DND-41 (cell line): ENCODE results near the gene FGF2.

ENCODE experiments used
- ATAC-seq: fragments of 200-7000 bp; cut with Tn5 transposase; 3 replicates; pipeline ENCODE4 v1.9.1; 2021; ENCODE audit warnings: low read depth; ENCODE audit not compliant: insufficient read depth
- DNase-seq: peaks from one replicate; pipeline ENCODE4 v3.0.0-alpha.2; 2020
- H2AFZ ChIP-seq: 2 replicates; pipeline ENCODE4 v1.6.0; 2012; ENCODE audit warnings: low read depth, low read length
- H3K27ac ChIP-seq: 2 replicates; pipeline ENCODE4 v1.5.1; 2012; ENCODE audit warnings: low read length, inconsistent platforms
- H3K27me3 ChIP-seq: fragments of 200-600 bp; sonication (generic); 2 replicates; pipeline ENCODE4 v1.6.0; 2012; ENCODE audit warnings: low read length, mild to moderate bottlenecking, inconsistent platforms; ENCODE audit not compliant: insufficient read depth, poor library complexity
- H3K36me3 ChIP-seq: 2 replicates; pipeline ENCODE4 v1.5.1; 2012; ENCODE audit warnings: low read length, inconsistent platforms; ENCODE audit not compliant: insufficient read depth
- H3K4me1 ChIP-seq: 2 replicates; pipeline ENCODE4 v1.5.1; 2012; ENCODE audit warnings: mild to moderate bottlenecking, low read length; ENCODE audit not compliant: insufficient read depth
- H3K4me2 ChIP-seq: 2 replicates; pipeline ENCODE4 v1.6.0; 2012; ENCODE audit warnings: mild to moderate bottlenecking, moderate library complexity, low read length, inconsistent platforms; ENCODE audit not compliant: insufficient read depth
- H3K4me3 ChIP-seq, 2 experiments: fragments of 200-600 bp in 1 of 2; shearing (Covaris generic) in 1 of 2; 2 replicates each; pipeline ENCODE4 v1.5.1; 2012 to 2016; ENCODE audit warnings: inconsistent platforms in 2 of 2, low read length in 2 of 2, mild to moderate bottlenecking in 2 of 2, low read depth in 1 of 2, moderate library complexity in 1 of 2
- H3K79me2 ChIP-seq: 2 replicates; pipeline ENCODE4 v1.6.0; 2012; ENCODE audit warnings: low read length, inconsistent platforms; ENCODE audit not compliant: insufficient read depth
- H3K9ac ChIP-seq: 2 replicates; pipeline ENCODE4 v1.6.0; 2012; ENCODE audit warnings: low read depth, mild to moderate bottlenecking, inconsistent platforms, low read length, moderate library complexity
- H3K9me3 ChIP-seq: 2 replicates; pipeline ENCODE4 v1.5.1; 2012; ENCODE audit warnings: low read length, moderate library complexity, mild to moderate bottlenecking, inconsistent platforms; ENCODE audit not compliant: insufficient read depth, severe bottlenecking
- H4K20me1 ChIP-seq: 2 replicates; pipeline ENCODE4 v1.6.0; 2012; ENCODE audit warnings: low read length; ENCODE audit not compliant: insufficient read depth
- EZH2 ChIP-seq: IDR thresholded peaks from 3 replicates; pipeline ENCODE4 v1.6.1; 2012; ENCODE audit warnings: borderline replicate concordance, low read depth, mild to moderate bottlenecking, moderate library complexity, low read length, inconsistent platforms; ENCODE audit not compliant: severe bottlenecking
- TF ChIP-seq, protein P1 (sequence below): IDR thresholded peaks from 2 replicates; pipeline ENCODE4 v1.5.1; 2012; ENCODE audit warnings: borderline replicate concordance, low read length, moderate library complexity, mild to moderate bottlenecking; ENCODE audit not compliant: poor library complexity, severe bottlenecking; ENCODE audit errors: extremely low read depth

The FGF2 gene

DNA sequence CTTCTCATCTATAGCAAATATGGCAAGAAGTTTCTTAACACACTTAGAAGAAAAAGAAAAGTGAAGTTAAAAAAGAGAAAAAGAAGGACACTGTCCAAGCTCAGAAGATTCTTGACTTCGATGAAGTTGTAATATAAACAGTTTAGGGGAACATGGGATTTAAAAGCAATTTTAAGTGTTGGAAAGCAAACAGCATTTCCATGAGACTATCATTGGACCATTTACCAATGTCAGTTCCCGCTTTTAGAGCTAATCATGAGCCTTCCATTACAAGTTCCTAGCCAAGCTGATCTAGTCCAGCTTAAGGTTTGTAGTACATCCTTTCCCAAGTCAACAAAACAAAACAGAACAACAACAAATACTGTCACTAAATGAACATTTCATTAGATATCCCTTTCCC is 45.1 kb upstream of the FGF2 start:
- Histone ChIP-seq H4K20me1 (no peaks in the 10 kb centered on the region), H3K9ac (no peak overlapping the region), H3K36me3 (no peaks in the 10 kb centered on the region), H3K4me1 (no peaks in the 10 kb centered on the region), H3K4me3 (no peak overlapping the region), H3K27ac (no peak overlapping the region), H3K27me3 (no peaks in the 10 kb centered on the region), H3K9me3 (no peaks in the 10 kb centered on the region), H2AFZ (no peak overlapping the region), H3K4me2 (no peak overlapping the region), H3K79me2 (no peaks in the 10 kb centered on the region)
- TF ChIP-seq EZH2 = no peak
- TF ChIP-seq, protein P1, sequence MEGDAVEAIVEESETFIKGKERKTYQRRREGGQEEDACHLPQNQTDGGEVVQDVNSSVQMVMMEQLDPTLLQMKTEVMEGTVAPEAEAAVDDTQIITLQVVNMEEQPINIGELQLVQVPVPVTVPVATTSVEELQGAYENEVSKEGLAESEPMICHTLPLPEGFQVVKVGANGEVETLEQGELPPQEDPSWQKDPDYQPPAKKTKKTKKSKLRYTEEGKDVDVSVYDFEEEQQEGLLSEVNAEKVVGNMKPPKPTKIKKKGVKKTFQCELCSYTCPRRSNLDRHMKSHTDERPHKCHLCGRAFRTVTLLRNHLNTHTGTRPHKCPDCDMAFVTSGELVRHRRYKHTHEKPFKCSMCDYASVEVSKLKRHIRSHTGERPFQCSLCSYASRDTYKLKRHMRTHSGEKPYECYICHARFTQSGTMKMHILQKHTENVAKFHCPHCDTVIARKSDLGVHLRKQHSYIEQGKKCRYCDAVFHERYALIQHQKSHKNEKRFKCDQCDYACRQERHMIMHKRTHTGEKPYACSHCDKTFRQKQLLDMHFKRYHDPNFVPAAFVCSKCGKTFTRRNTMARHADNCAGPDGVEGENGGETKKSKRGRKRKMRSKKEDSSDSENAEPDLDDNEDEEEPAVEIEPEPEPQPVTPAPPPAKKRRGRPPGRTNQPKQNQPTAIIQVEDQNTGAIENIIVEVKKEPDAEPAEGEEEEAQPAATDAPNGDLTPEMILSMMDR = no peak
- DNase-seq (no peak), ATAC-seq (no peak)

DNA sequence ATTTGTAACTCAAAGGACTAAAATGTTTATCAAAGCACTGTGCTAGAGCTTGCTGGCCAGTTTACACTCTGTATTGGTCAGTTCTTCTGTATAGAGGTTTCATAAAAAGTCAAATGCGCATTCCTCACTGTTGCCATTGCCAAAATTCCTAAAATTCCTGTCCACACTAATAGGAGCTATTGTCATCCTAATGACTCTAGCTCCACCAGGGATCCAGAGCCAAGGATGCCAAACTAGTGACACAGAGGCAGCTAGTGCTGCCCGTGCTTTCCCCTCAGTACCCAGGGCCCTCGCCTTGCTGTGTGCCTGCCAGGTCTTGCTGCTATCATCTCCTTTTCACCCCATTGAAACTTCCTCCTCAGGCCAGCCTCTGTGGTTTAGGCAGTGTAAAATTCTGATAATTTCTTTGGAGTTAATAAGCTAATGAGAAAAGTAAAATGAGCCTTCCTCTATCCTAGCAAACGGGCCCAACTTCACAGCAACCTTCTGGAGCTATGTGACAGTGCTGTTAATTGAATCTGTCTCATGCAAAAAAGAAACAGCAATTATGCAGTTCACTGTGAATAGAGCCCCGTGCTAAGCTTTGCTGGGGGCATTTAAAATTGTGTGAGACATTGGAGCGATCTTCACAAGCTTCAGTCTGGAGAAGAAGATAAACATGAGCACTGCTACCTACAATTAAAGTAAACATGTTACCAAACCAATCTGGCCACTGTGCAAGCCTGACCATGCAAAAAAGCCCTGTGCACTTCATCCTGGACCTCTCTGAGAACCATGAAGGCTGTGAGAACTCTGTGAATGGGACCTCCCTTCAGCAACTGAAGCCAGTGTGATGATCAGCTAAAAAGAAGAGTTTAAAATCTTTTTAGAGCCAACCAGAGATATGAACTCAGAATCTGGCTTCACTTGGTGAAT is 43.1 kb upstream of the FGF2 start:
- H3K27ac ChIP-seq = no peak overlapping the region
- no peak overlapping the region for H3K4me2 ChIP-seq
- no peaks in the 10 kb centered on the region for H3K9me3 ChIP-seq
- no peaks in the 10 kb centered on the region for H3K79me2 ChIP-seq
- no peaks in the 10 kb centered on the region for H4K20me1 ChIP-seq
- no peak overlapping the region for H2AFZ ChIP-seq
- H3K36me3 ChIP-seq = no peaks in the 10 kb centered on the region
- no peak for TF ChIP-seq EZH2
- TF ChIP-seq, protein P1 = no peak
- DNase-seq (no peak), ATAC-seq (no peak)
- no peak overlapping the region for H3K4me3 ChIP-seq
- H3K9ac ChIP-seq = no peak overlapping the region
- no peaks in the 10 kb centered on the region for H3K27me3 ChIP-seq
- no peaks in the 10 kb centered on the region for H3K4me1 ChIP-seq

DNA sequence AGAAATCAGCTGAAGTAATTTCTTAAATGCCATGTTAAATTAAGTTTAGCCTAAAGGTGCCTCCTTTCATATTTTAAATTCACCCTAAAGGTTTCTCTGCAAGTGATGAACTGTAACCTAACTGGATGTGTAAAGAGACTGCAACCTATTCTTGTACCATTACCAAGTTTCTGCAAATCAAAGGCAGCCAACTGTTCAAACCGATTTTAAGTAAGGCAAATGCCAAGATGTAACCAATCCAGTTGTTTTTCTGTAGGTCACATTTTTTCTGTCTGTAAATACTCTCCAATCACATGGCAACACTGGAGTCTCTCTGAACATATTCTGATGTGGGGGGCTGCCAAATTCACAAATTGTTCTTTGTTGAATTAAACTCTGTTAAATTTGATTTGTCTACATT is 42.4 kb upstream of the FGF2 start:
- Histone ChIP-seq H3K4me1 (no peaks in the 10 kb centered on the region), H3K27ac (no peak overlapping the region), H2AFZ (no peak overlapping the region), H3K27me3 (no peaks in the 10 kb centered on the region), H3K9ac (no peak overlapping the region), H3K36me3 (no peaks in the 10 kb centered on the region), H3K4me2 (no peak overlapping the region), H3K4me3 (no peak overlapping the region), H4K20me1 (no peaks in the 10 kb centered on the region), H3K79me2 (no peaks in the 10 kb centered on the region), H3K9me3 (no peaks in the 10 kb centered on the region)
- no peak for TF ChIP-seq EZH2
- TF ChIP-seq, protein P1 = no peak
- DNase-seq (no peak), ATAC-seq (no peak)
